H1 (cell line): ENCODE data around the gene LAYN. TPM values are rescaled to one million over a fixed set of nuclear protein-coding genes. Genes with fewer than 3 reads are reported as not detected.

ENCODE experiments used
- CTCF ChIA-PET: fragments of 300-600 bp; sonication (Branson Sonifier 250); formaldehyde crosslinking; loops from one replicate; lab custom pipeline; 2021; ENCODE audit not compliant: partially characterized antibody; lab: Charles Lee
- POLR2A ChIA-PET: fragments of 300-600 bp; sonication (Branson Sonifier 250); formaldehyde crosslinking; loops from one replicate; lab custom pipeline; 2021; ENCODE audit warnings: inconsistent platforms; ENCODE audit not compliant: partially characterized antibody; lab: Charles Lee
- DNase-seq, 2 experiments: peaks; one replicate each; pipeline versions ENCODE4 v3.0.0 to v3.0.0-alpha.2; 2010 to 2022; ENCODE audit warnings: low spot score in 2 of 2, low read depth in 1 of 2, mixed read lengths in 1 of 2
- FAIRE-seq: peaks from 2 replicates; lab custom pipeline; 2011; peaks lifted over from hg19 to GRCh38; lab: Jason Lieb, UNC
- H2AFZ ChIP-seq: 2 replicates; pipeline ENCODE4 v1.8.1; 2012; ENCODE audit warnings: low read length, inconsistent platforms
- H2AK5ac ChIP-seq: 2 replicates; pipeline ENCODE4 v1.6.1; 2013; ENCODE audit warnings: low read depth, low read length
- H2BK120ac ChIP-seq: replicated peaks from 2 replicates; pipeline ENCODE3; 2013; ENCODE audit warnings: low read depth, low read length, inconsistent platforms
- H2BK12ac ChIP-seq: 2 replicates; pipeline ENCODE4 v1.6.1; 2013; ENCODE audit warnings: low read depth, low read length
- H2BK15ac ChIP-seq: 2 replicates; pipeline ENCODE4 v1.6.1; 2013; ENCODE audit warnings: low read length
- H2BK20ac ChIP-seq: 2 replicates; pipeline ENCODE4 v1.6.1; 2013; ENCODE audit warnings: low read length
- H2BK5ac ChIP-seq: 2 replicates; pipeline ENCODE4 v1.6.1; 2013; ENCODE audit warnings: low read depth, low read length
- H3K14ac ChIP-seq: 2 replicates; pipeline ENCODE4 v1.6.1; 2013; ENCODE audit warnings: inconsistent platforms; ENCODE audit not compliant: insufficient read length
- H3K18ac ChIP-seq: 2 replicates; pipeline ENCODE4 v1.6.1; 2013; ENCODE audit warnings: low read length; ENCODE audit errors: extremely low read depth
- H3K23ac ChIP-seq: 2 replicates; pipeline ENCODE4 v1.6.1; 2013; ENCODE audit warnings: inconsistent platforms; ENCODE audit not compliant: insufficient read length
- H3K23me2 ChIP-seq: 2 replicates; pipeline ENCODE4 v1.6.1; 2013; ENCODE audit warnings: low read depth, low read length
- H3K27ac ChIP-seq: 2 replicates; pipeline ENCODE4 v1.6.1; 2011; ENCODE audit warnings: low read depth, low read length, inconsistent platforms
- H3K27me3 ChIP-seq, 4 experiments: replicated peaks in 1 of 4; 1 replicate in 1 of 4; 2 replicates in 3 of 4; pipeline versions ENCODE4 v1.6.1 to v1.8.1; 2011 to 2013; ENCODE audit warnings: low read length in 3 of 4, mild to moderate bottlenecking in 3 of 4, inconsistent platforms in 2 of 4, mixed read lengths in 2 of 4, moderate library complexity in 1 of 4; ENCODE audit not compliant: control insufficient read depth in 3 of 4, insufficient read depth in 3 of 4; ENCODE audit errors: extremely low read depth in 1 of 4
- H3K36me3 ChIP-seq, 4 experiments: 2 replicates each; pipeline versions ENCODE4 v1.6.1 to v1.8.1; 2011 to 2013; ENCODE audit warnings: mild to moderate bottlenecking in 4 of 4, low read length in 3 of 4, moderate library complexity in 2 of 4, control low read depth in 1 of 4, inconsistent platforms in 1 of 4; ENCODE audit not compliant: insufficient read depth in 4 of 4, control insufficient read depth in 2 of 4
- H3K4ac ChIP-seq: replicated peaks from 2 replicates; pipeline ENCODE3; 2013; ENCODE audit warnings: low read length, low read depth, mixed read lengths, inconsistent platforms; ENCODE audit not compliant: insufficient read length
- H3K4me1 ChIP-seq, 4 experiments: replicated peaks in 1 of 4; 1 replicate in 1 of 4; 2 replicates in 3 of 4; pipeline versions ENCODE4 v1.6.1 to v1.8.1; 2011 to 2013; ENCODE audit warnings: low read length in 3 of 4, inconsistent platforms in 2 of 4, mixed read lengths in 1 of 4; ENCODE audit not compliant: insufficient read depth in 4 of 4, control insufficient read depth in 3 of 4
- H3K4me2 ChIP-seq, 2 experiments: 2 replicates each; pipeline versions ENCODE4 v1.6.1 to v1.8.1; 2011 to 2013; ENCODE audit warnings: low read depth in 2 of 2, low read length in 2 of 2, control low read depth in 1 of 2, inconsistent platforms in 1 of 2, mild to moderate bottlenecking in 1 of 2; ENCODE audit not compliant: insufficient read depth in 1 of 2
- H3K4me3 ChIP-seq, 4 experiments: fragments of 200-600, 300-600 bp in 1 of 4; sonication (generic), shearing (Covaris generic), sonication (Bioruptor Twin) in 1 of 4; 2 replicates each; pipeline versions ENCODE4 v1.5.1 to v1.8.1; 2011 to 2016; ENCODE audit warnings: low read length in 4 of 4, low read depth in 3 of 4, control low read depth in 2 of 4, inconsistent platforms in 2 of 4, mild to moderate bottlenecking in 2 of 4, mixed read lengths in 1 of 4, moderate library complexity in 1 of 4; ENCODE audit not compliant: insufficient read depth in 2 of 4; ENCODE audit errors: extremely low read depth in 1 of 4
- H3K56ac ChIP-seq: replicated peaks from 2 replicates; pipeline ENCODE3; 2013; ENCODE audit warnings: low read depth, mild to moderate bottlenecking, mixed read lengths, low read length, inconsistent platforms; ENCODE audit not compliant: insufficient read length
- H3K79me1 ChIP-seq: 2 replicates; pipeline ENCODE4 v1.6.1; 2013; ENCODE audit warnings: low read depth, low read length, control low read depth
- H3K79me2 ChIP-seq, 2 experiments: 2 replicates each; pipeline versions ENCODE4 v1.6.1 to v1.8.1; 2012 to 2013; ENCODE audit warnings: low read length in 2 of 2, mild to moderate bottlenecking in 2 of 2, inconsistent platforms in 1 of 2; ENCODE audit not compliant: insufficient read depth in 2 of 2, control insufficient read depth in 1 of 2
- H3K9ac ChIP-seq, 4 experiments: replicated peaks in 1 of 4; 1 replicate in 1 of 4; 2 replicates in 3 of 4; pipeline versions ENCODE4 v1.6.1 to v1.8.1; 2011 to 2013; ENCODE audit warnings: low read depth in 3 of 4, low read length in 3 of 4, control low read depth in 2 of 4, mild to moderate bottlenecking in 2 of 4, moderate library complexity in 2 of 4, inconsistent platforms in 1 of 4; ENCODE audit errors: extremely low read depth in 1 of 4
- H3K9me3 ChIP-seq, 2 experiments: 2 replicates each; pipeline versions ENCODE4 v1.6.1 to v1.8.1; 2012 to 2013; ENCODE audit warnings: mild to moderate bottlenecking in 2 of 2, moderate library complexity in 2 of 2, control low read depth in 1 of 2, inconsistent platforms in 1 of 2, low read depth in 1 of 2, low read length in 1 of 2, mixed read lengths in 1 of 2; ENCODE audit not compliant: insufficient read depth in 2 of 2
- H4K20me1 ChIP-seq, 2 experiments: replicated peaks in 1 of 2; 2 replicates each; pipeline versions ENCODE3 to v1.8.1; 2011 to 2013; ENCODE audit warnings: inconsistent platforms in 2 of 2, low read length in 2 of 2, mild to moderate bottlenecking in 1 of 2; ENCODE audit not compliant: insufficient read depth in 2 of 2, control insufficient read depth in 1 of 2
- H4K5ac ChIP-seq: 2 replicates; pipeline ENCODE4 v1.6.1; 2013; ENCODE audit warnings: low read length, low read depth, mixed read lengths, inconsistent platforms; ENCODE audit not compliant: insufficient read length
- H4K8ac ChIP-seq: 2 replicates; pipeline ENCODE4 v1.8.0; 2013; ENCODE audit warnings: mild to moderate bottlenecking, moderate library complexity, low read length, inconsistent platforms; ENCODE audit not compliant: insufficient read depth; ENCODE audit errors: extremely low read depth
- H4K91ac ChIP-seq: replicated peaks from 2 replicates; pipeline ENCODE3; 2013; ENCODE audit warnings: low read length, mixed read lengths, inconsistent platforms; ENCODE audit not compliant: insufficient read length
- NANOG ChIP-seq: IDR thresholded peaks from 2 replicates; pipeline ENCODE4 v1.6.1; 2011; ENCODE audit warnings: low read length, low read depth, mild to moderate bottlenecking, inconsistent platforms; ENCODE audit not compliant: insufficient read depth, poor library complexity, severe bottlenecking
- RXRA ChIP-seq: IDR thresholded peaks from 2 replicates; pipeline ENCODE4 v1.6.1; 2011; ENCODE audit warnings: low read depth, mild to moderate bottlenecking, low read length, moderate library complexity; ENCODE audit not compliant: insufficient read depth
- SIN3A ChIP-seq, 2 experiments: IDR thresholded peaks in 1 of 2; conservative IDR thresholded peaks in 1 of 2; 2 replicates each; pipeline ENCODE4 v1.6.1; 2011 to 2012; ENCODE audit warnings: low read length in 2 of 2, improper control_type of control experiment in 1 of 2, low read depth in 1 of 2, mild to moderate bottlenecking in 1 of 2
- SUZ12 ChIP-seq: fragments of 200-600 bp; sonication (generic); IDR thresholded peaks from 2 replicates; pipeline ENCODE4 v1.6.1; 2012; ENCODE audit warnings: mild to moderate bottlenecking, inconsistent platforms, low read length, moderate library complexity, mixed read lengths
- TEAD4 ChIP-seq: IDR thresholded peaks from 2 replicates; pipeline ENCODE4 v1.6.1; 2012; ENCODE audit warnings: low read depth, low read length, inconsistent platforms, mixed read lengths
- WGBS, 2 experiments: shearing (Covaris generic) in 1 of 2; methylation state at CpG; one replicate each; pipeline versions ENCODE4 v1.1.6 to v1.1.7; 2013 to 2015; ENCODE audit warnings: low lambda C conversion rate in 2 of 2, mixed read lengths in 2 of 2, inconsistent platforms in 1 of 2, low coverage in 1 of 2, missing lambda C conversion rate in 1 of 2; ENCODE audit not compliant: insufficient replicate concordance in 2 of 2, insufficient coverage in 1 of 2, insufficient read length in 1 of 2; ENCODE audit errors: extremely low coverage in 1 of 2, missing lambda C conversion rate in 1 of 2; 5-methylcytosine and 5-hydroxymethylcytosine counted together
- polyA plus RNA-seq, 7 experiments: library from polyadenylated mRNA; depleted of rRNA in 3 of 7; stranded (reverse) in 5 of 7; unstranded in 2 of 7; fragments of >200 nt in 5 of 7; fragments of 200-250 nt in 2 of 7; gene quantifications; 1 replicate in 5 of 7; 2 replicates in 1 of 7; 4 replicates in 1 of 7; pipeline versions ENCODE4 v1.2.1 to v1.2.3, GENCODE V29; 2011 to 2013; ENCODE audit warnings: missing spikeins in 2 of 7, mixed read lengths in 2 of 7
- total RNA-seq: library from RNA; stranded (reverse); fragmentation: NEBNext Ultra II Directional; extraction: Animal tissue kit (Norgen Biotek cat#: 25700); gene quantifications from 2 replicates; pipeline ENCODE4 v1.2.1, GENCODE V29; 2021

The LAYN gene
- total and polyA plus RNA-seq, 2 of the 8 experiments (the other 6 are each of a cell fraction or from before 2014, with no cell fraction given): 4.2 to 9.3 TPM

GRCh38 chr11:111548525-111548924, 8.0 kb downstream of the LAYN start:
- Histone ChIP-seq H2BK12ac (no peak overlapping the region), H3K79me1 (no peaks in the 10 kb centered on the region), H4K5ac (no peak overlapping the region), H2AK5ac (no peak overlapping the region), H3K9ac (no peak overlapping the region), H2BK5ac (no peak overlapping the region), H3K4me3 (no peak overlapping the region), H3K36me3 (no peaks in the 10 kb centered on the region; a peak in 1 of 8 replicates), H3K4ac (no peak overlapping the region), H3K27ac (no peak overlapping the region), H2BK15ac (no peak overlapping the region), H3K18ac (no peak overlapping the region), H3K4me1 (peaks cover 0 to 17% (median 3%) of the 10 kb centered on the region in 4 experiments; a peak in 4 of 7 replicates), H3K4me2 (no peak overlapping the region), H4K91ac (no peak overlapping the region), H3K9me3 (no peaks in the 10 kb centered on the region), H3K27me3 (peaks cover 0 to 6% (median 0%) of the 10 kb centered on the region in 4 experiments; a peak in 1 of 7 replicates), H3K79me2 (no peaks in the 10 kb centered on the region), H2AFZ (no peak overlapping the region), H3K23me2 (no peaks in the 10 kb centered on the region; the same call in 1 of the 2 replicates), H3K23ac (no peak overlapping the region), H4K8ac (no peak overlapping the region), H4K20me1 (no peaks in the 10 kb centered on the region), H3K56ac (no peak overlapping the region), H3K14ac (no peak overlapping the region), H2BK120ac (no peak overlapping the region), H2BK20ac (no peak overlapping the region)
- CTCF ChIA-PET: interaction anchor here (1.4 to 1.6 kb wide), 3 partner anchors 9 to 14 kb away, joined by 3 to 4 read pairs (median 3); no protein-coding TSS in a partner anchor
- no peak for DNase-seq
- TF ChIP-seq TEAD4 (no peak), SUZ12 (no peak), NANOG (no peak), RXRA (no peak), SIN3A (conservative IDR thresholded peaks at IDR 0.05 in 1 of 2, IDR thresholded peaks at IDR 0.05 in 1 of 2; ENCODE audit: low read depth in 1 of 2, low read length in 2 of 2) (no peak)
- POLR2A ChIA-PET: no interaction called here
- WGBS, 2 experiments: 95% methylated on average over 2 of the region's 2 CpGs; no CpG with 5 or more reads in 1 of the 2 experiments
- FAIRE-seq: no peak
